Vagina (tissue), 2 donors: ENCODE data around the gene ABHD5.

Experiments used
- POLR2A ChIP-seq, 2 donors: fragments of 450-650 bp; IDR thresholded peaks; one replicate each; pipeline ENCODE4 v1.6.1; 2017; ENCODE audit warnings: antibody characterized with exemption in 2 of 2, mild to moderate bottlenecking in 2 of 2, moderate library complexity in 2 of 2
- POLR2AphosphoS5 ChIP-seq, 2 donors: sonication (generic); formaldehyde crosslinking; IDR thresholded peaks; one replicate each; pipeline ENCODE4 v1.9.0; 2017; ENCODE audit warnings: antibody characterized with exemption in 2 of 2, mild to moderate bottlenecking in 2 of 2, low read depth in 1 of 2; ENCODE audit not compliant: insufficient read depth in 1 of 2
- TF ChIP-seq, protein P1 (sequence below), 3 experiments: fragments of 450-650 bp in 2 of 3; fragments of 200-600 bp in 1 of 3; sonication (generic) in 1 of 3; IDR thresholded peaks; one replicate each; pipeline ENCODE4 v1.5.1; 2017 to 2019; ENCODE audit warnings: antibody characterized with exemption in 3 of 3, mild to moderate bottlenecking in 2 of 3, moderate library complexity in 2 of 3

DNA sequence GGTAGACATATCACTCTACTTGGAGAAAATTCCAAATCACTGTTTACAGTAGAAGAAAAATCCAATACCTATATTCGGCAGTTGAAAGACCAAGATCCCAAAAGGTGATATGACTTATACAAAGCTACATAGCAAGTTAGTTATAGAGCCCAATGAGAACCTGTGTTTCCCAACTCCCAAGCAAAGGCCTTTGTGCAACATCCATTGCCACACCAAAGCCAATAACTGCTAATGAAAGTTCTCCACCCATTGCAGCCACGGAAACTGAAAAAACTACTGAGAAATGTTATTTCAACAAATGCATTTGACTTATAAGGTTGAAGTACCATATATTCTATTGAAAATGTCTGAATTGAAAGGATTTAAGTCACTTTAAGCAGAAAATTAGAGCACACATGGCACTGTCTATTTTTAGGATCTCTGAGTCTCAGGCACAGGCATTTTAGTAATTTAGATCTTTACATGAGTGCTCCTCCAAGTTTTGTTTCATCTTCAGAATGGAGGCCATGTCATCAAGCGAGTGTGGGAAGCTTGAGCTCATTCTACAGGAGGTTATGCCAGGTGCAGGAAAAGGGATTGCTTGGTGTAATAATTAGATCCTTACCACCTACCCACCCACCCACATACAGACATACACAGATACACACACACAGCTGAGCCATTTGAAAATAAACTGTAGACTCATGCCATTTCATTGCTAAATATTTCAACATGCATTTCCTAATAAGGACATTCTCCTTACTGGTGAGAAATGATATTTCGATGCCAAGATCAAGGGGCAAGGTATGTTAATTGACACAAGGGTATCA lies 49.2 kb upstream of the ABHD5 start:
- TF ChIP-seq, protein P1, sequence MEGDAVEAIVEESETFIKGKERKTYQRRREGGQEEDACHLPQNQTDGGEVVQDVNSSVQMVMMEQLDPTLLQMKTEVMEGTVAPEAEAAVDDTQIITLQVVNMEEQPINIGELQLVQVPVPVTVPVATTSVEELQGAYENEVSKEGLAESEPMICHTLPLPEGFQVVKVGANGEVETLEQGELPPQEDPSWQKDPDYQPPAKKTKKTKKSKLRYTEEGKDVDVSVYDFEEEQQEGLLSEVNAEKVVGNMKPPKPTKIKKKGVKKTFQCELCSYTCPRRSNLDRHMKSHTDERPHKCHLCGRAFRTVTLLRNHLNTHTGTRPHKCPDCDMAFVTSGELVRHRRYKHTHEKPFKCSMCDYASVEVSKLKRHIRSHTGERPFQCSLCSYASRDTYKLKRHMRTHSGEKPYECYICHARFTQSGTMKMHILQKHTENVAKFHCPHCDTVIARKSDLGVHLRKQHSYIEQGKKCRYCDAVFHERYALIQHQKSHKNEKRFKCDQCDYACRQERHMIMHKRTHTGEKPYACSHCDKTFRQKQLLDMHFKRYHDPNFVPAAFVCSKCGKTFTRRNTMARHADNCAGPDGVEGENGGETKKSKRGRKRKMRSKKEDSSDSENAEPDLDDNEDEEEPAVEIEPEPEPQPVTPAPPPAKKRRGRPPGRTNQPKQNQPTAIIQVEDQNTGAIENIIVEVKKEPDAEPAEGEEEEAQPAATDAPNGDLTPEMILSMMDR (IDR thresholded peaks at IDR 0.05): no peak
- no peak for TF ChIP-seq POLR2A (IDR thresholded peaks at IDR 0.05)
- no peak for TF ChIP-seq POLR2AphosphoS5 (IDR thresholded peaks at IDR 0.05; ENCODE audit: insufficient read depth in 1 of 2, low read depth in 1 of 2)
